C4-2B (cell line): ENCODE data around the gene CFAP97D1.

Source experiments
- H3K27ac ChIP-seq: fragments of 450-650 bp; 2 replicates; pipeline ENCODE4 v1.5.1; 2017
- ZFX ChIP-seq: fragments of 450-650 bp; IDR thresholded peaks from 2 replicates; pipeline ENCODE4 v1.6.1; 2017
- TF ChIP-seq, protein P1 (sequence below): fragments of 450-650 bp; conservative IDR thresholded peaks from 2 replicates; pipeline ENCODE4 v1.5.1; 2017; ENCODE audit warnings: mild to moderate bottlenecking

The CFAP97D1 gene

DNA sequence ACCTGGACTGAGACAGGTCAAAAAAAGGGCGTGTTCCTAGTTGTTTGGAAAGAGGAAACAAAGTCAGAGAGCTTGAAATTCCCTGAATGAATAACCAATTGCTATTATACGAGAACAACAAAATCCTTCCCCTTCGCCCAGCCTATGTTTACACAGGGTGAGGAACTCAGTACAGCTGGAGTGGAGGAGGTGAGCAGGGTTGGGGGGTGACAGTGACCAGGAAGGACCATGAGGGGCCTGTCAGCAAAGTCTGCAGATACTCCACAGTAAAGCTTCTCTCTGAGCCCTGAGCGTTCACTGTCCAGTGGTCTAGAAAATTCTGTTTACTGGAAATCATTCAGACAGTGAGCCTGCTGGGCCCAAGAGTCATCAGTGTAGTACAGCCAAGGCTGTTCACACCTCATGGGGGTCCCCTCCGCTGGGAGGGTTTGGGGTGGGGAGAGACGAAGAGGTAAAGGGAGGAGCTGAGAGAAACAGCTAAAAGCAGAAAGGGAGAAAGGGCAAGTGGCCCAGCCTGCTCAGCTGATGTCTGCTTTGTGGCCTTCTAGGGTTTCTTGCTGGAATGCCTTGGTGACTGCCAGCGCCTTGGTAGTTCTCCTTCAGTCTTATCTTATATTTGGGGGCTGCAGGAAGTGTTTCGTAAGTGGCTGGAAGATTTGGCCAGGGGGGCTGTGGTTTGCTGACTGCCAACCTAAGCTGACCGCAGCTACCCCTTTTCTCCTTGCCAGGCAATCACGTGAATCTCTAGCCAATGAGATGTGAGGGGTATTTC lies 7.2 kb upstream of the CFAP97D1 start:
- H3K27ac ChIP-seq = no peak overlapping the region
- TF ChIP-seq, protein P1, sequence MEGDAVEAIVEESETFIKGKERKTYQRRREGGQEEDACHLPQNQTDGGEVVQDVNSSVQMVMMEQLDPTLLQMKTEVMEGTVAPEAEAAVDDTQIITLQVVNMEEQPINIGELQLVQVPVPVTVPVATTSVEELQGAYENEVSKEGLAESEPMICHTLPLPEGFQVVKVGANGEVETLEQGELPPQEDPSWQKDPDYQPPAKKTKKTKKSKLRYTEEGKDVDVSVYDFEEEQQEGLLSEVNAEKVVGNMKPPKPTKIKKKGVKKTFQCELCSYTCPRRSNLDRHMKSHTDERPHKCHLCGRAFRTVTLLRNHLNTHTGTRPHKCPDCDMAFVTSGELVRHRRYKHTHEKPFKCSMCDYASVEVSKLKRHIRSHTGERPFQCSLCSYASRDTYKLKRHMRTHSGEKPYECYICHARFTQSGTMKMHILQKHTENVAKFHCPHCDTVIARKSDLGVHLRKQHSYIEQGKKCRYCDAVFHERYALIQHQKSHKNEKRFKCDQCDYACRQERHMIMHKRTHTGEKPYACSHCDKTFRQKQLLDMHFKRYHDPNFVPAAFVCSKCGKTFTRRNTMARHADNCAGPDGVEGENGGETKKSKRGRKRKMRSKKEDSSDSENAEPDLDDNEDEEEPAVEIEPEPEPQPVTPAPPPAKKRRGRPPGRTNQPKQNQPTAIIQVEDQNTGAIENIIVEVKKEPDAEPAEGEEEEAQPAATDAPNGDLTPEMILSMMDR = no peak
- TF ChIP-seq ZFX = no peak

- no peak overlapping the region for H3K27ac ChIP-seq
- TF ChIP-seq ZFX = no peak
- TF ChIP-seq, protein P1 = no peak
Measured at GRCh38 chr17:43774304-43775250, 5.7 kb upstream of the CFAP97D1 start.

DNA sequence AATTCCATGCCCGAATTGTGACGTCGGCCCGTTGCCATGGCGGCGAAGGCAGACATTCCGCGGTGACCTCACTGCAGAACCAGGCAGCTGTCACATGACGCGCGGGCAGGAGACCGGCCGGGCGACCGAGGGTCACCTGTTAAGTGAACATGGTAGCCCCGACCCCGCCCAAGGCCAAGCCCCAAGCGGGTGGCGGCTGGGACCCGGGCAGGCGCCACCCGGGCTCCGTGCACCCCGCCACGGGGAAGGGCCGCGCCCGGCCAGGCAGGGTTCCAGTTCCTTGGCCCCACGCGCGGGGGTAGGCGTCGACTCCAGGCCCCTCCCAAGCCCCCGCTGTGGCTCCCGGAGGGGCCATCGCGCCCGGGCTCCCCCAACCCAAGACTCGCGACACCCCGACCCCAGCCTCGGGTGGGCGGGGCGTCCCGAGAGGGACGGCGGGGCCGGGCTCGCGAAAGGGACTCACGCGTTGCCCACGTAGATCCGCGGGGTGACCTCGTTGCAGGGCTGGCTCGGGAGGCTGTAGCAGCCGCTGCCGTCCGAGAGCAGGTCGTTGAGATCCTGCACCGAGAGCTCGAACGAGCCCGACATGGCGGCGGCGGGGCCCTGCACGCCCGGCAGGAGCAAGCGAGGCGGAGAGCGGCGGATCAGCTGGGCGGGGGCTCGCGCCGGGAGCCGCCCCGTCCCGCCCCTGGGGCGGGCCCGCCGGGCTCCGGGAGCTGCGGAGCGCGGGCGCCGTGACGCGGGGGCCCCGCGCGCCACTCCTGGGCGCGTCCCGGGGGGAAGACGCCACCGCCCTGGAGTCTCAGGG lies 1.7 kb upstream of the CFAP97D1 start, which contains the start of gene DUSP3:
TSS of gene DUSP3 (minus strand) at position 641 of the 808 bp plus-strand sequence. CDS start at position 588, 53 bp downstream.
- TF ChIP-seq, protein P1 = no peak
- peak; percentile 55; the same call in 1 of the 2 replicates for TF ChIP-seq ZFX
- peak within 1 kb of the TSS; percentile 98 for H3K27ac ChIP-seq

GRCh38 chr17:43779145-43780125 lies 800 bp upstream of the CFAP97D1 start:
- TF ChIP-seq, protein P1 = no peak
- no peak for TF ChIP-seq ZFX
- H3K27ac ChIP-seq = peak overlapping the region; percentile 98

DNA sequence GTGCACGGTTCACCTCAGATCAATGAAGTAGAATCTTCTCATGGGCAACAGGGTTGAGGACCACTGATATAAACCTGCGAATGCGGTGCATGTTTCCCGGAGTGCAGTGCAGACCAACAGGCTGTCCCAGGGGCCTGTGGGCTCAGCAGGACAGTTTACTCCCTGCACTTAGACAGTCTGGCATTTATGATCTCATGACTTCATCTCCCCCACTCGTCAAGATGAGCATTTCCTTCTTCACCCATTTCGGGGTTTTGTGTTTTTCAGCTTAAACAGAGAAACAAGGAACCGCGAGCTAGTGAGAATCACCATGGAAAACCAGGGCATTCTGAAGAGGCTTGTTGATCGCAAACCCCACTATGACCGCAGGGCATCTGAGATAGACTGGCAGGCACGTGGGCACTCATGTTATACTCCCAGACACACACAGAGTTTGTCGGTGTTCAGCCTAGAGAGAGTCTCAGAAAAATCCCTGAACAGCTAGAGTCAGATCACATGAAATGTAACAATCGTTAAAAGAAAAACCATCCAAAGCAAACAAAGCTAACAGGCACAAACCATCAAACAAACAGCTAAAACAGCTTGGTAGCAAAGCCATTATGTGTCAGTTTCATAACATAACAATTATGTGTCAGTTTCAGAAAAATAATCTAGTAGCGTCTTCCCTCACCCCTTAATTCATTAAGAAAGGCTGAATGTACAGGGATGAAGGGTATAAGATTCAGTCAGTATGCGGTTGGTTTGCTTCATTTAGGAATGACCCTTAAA lies 2.9 kb downstream of the CFAP97D1 start:
- TF ChIP-seq, protein P1 = no peak
- no peak for TF ChIP-seq ZFX
- H3K27ac ChIP-seq = no peak overlapping the region

DNA sequence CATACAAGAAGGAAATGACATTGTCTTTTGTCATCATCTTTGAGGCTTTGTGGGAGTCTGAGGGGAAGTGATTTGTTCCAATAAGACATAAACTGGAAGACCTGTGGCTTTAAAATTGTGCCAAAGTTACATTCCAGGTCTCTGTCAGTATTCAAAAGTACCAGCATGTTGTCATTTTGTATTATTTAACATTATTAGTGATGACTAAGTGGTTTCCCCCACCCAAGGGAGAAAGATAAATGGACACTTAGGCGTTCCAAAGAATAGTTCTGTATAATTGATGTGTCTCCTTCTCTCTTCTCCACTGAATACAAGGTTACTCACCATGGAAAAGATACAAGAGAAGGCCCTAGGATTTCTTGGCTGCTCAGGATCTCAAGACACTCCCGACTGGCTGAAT lies 3.8 kb downstream of the CFAP97D1 start:
- TF ChIP-seq, protein P1 = no peak
- no peak for TF ChIP-seq ZFX
- no peak overlapping the region for H3K27ac ChIP-seq
